Mammary epithelial cell (primary cell): ENCODE results near the gene SRGAP1.

Experiments used
- CTCF ChIP-seq, 2 donors: IDR thresholded peaks in 1 of 2; conservative IDR thresholded peaks in 1 of 2; 2 replicates each; pipeline ENCODE4 v1.5.1; 2011 to 2012; ENCODE audit warnings: inconsistent platforms in 2 of 2, low read length in 2 of 2, mild to moderate bottlenecking in 2 of 2, control low read depth in 1 of 2, low read depth in 1 of 2; ENCODE audit not compliant: insufficient read depth in 1 of 2; ENCODE audit errors: extremely low read depth in 1 of 2
- EZH2 ChIP-seq: IDR thresholded peaks from 2 replicates; pipeline ENCODE4 v1.6.1; 2012; ENCODE audit warnings: low read length, inconsistent platforms, borderline replicate concordance

- TF ChIP-seq CTCF (conservative IDR thresholded peaks at IDR 0.05 in 1 of 2, IDR thresholded peaks at IDR 0.05 in 1 of 2; ENCODE audit: extremely low read depth in 1 of 2, insufficient read depth in 1 of 2, low read depth in 1 of 2, low read length in 2 of 2), result peak; percentile 70 to 94
- TF ChIP-seq EZH2, result no peak
These were observed 644 bp upstream of the SRGAP1 start for GRCh38 chr12:63843721-63844390.
